ENCODE measurements around the gene BRD9.

GRCh38 chr5:903756-904096 is 11.1 kb upstream of the BRD9 start:
- TF ChIP-seq CTCF (conservative IDR thresholded peaks at IDR 0.05 in 1 of 2, IDR thresholded peaks at IDR 0.05 in 1 of 2; ENCODE audit: extremely low read depth in 1 of 2, insufficient read depth in 1 of 2, low read depth in 1 of 2, low read length in 2 of 2), result no peak
- TF ChIP-seq EZH2 (IDR thresholded peaks at IDR 0.05; ENCODE audit: borderline replicate concordance, low read length), result no peak

All from mammary epithelial cell (primary cell).